T-helper 17 cell (primary cell): ENCODE results near the gene SLC31A1. TPM values are rescaled to one million over a fixed set of nuclear protein-coding genes. Genes with fewer than 3 reads are reported as not detected.

Source experiments
- ATAC-seq: fragments of 150-1000 bp; cut with Tn5 transposase; 2 replicates; pipeline ENCODE4 v1.10.0; 2021; ENCODE audit warnings: mild to moderate bottlenecking, moderate library complexity
- DNase-seq, 3 donors: peaks; one replicate each; pipeline versions ENCODE4 v3.0.0 to v3.0.0-alpha.2; 2020 to 2021
- H3K9me3 ChIP-seq: one replicate; pipeline ENCODE4 v1.7.0; 2013; ENCODE audit warnings: low read length, mild to moderate bottlenecking; ENCODE audit not compliant: control insufficient read depth, poor library complexity, severe bottlenecking
- H3K27ac Mint-ChIP-seq: one replicate; pipeline ENCODE4 v1.8.0; 2022; ENCODE audit warnings: mild to moderate bottlenecking, moderate library complexity, mixed read lengths
- H3K27me3 Mint-ChIP-seq: one replicate; pipeline ENCODE4 v1.8.0; 2022; ENCODE audit warnings: mixed read lengths
- H3K36me3 Mint-ChIP-seq: one replicate; pipeline ENCODE4 v1.8.0; 2022; ENCODE audit warnings: low read depth, mixed read lengths
- H3K4me1 Mint-ChIP-seq: one replicate; pipeline ENCODE4 v1.8.0; 2022; ENCODE audit warnings: mild to moderate bottlenecking, mixed read lengths
- H3K4me3 Mint-ChIP-seq: one replicate; pipeline ENCODE4 v1.8.0; 2022; ENCODE audit warnings: mild to moderate bottlenecking, moderate library complexity, mixed read lengths
- total RNA-seq, 4 donors: library from RNA in 2 of 4; stranded (reverse) in 2 of 4; gene quantifications; one replicate each; pipeline ENCODE4 v1.2.3 and lab custom pipeline; 2022 to 2026

SLC31A1 gene
- total RNA-seq (1 to 10 TPM; 2.3 to 4.0 TPM), total RNA-seq (lab: John Stamatoyannopoulos, UW) (7.9 to 10.5 reads per million in 2 donors)

DNA sequence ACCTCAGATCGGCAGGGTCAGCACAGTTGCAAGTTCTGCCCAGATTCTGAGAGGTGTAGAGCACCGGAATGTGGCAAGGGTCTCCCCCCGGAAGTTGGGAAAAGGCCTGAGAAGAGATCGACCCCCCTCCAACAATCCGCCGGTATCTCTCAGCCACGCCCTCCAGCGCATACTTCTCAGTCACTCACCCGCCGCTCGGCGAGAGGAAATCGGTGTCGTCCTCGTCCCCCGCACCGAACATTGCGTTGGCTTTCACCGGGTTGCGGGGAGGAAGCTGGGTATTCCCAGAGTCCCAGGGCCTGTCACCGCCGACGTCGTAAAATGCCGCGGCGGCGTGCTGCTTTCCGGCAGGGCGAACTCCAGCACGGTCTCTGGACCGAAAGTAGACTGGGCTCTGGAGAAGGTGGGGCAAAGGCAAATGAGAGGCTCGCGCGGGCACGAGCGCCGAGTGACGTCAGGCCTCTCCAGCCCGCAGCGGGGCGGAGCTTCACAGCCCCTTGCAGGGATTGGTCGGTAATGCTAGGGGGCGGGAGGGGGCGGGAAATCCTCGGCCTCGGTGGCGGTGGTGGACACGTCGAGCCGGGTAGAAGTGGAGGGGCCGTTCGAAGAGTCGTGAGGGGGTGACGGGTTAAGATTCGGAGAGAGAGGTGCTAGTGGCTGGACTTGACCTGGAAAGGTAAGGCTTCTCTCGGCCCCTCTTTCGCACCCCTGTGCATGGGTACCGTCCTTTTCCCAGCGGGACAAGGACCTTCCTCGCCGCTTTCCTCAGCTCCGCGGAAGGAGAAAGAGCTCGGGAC, at the start of gene SLC31A1, which contains the start of gene FKBP15:
SLC31A1 (plus strand) TSS at position 542 of the 797 bp plus-strand sequence. CDS start 34,605 bp downstream, outside the sequence.
FKBP15 (minus strand) TSS at position 275 of the 797 bp plus-strand sequence; CDS start at position 241, 34 bp downstream.
- Mint-ChIP-seq H3K27ac (peak within 1 kb of the TSS; percentile 90), H3K36me3 (no peaks in the 10 kb centered on the region), H3K27me3 (no peaks in the 10 kb centered on the region), H3K4me3 (peak within 1 kb of the TSS; percentile 96), H3K4me1 (peaks cover 26% of the 10 kb centered on the region)
- no peaks in the 10 kb centered on the region for H3K9me3 ChIP-seq
- peak; percentile 92 to 97 (median 93) for DNase-seq
- peak; percentile 98 for ATAC-seq

DNA sequence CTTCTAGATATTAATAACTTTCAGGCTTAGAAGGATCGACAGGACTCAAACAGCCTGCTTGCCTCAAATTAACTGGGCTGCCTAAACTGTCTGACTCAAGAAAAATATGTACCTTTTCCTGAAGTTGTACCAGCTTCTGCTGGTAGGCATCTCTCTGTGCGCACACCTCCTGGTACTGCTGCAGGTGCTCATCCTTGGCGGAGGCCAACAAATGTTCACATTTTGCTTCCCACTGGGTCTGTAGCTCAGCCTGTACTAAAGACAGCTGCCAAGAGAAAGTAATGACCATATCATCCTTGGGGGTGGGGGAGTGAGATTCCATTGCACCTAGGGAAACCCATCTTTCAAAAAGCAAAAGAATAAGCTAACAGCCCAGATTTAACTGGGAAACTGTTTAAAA, 48.0 kb upstream of the SLC31A1 start:
- Mint-ChIP-seq H3K36me3 (peaks cover 19% of the 10 kb centered on the region), H3K4me1 (peaks cover 2% of the 10 kb centered on the region), H3K4me3 (no peak overlapping the region), H3K27me3 (no peaks in the 10 kb centered on the region), H3K27ac (peak overlapping the region; percentile 1)
- no peak for ATAC-seq
- DNase-seq: no peak
- no peaks in the 10 kb centered on the region for H3K9me3 ChIP-seq

DNA sequence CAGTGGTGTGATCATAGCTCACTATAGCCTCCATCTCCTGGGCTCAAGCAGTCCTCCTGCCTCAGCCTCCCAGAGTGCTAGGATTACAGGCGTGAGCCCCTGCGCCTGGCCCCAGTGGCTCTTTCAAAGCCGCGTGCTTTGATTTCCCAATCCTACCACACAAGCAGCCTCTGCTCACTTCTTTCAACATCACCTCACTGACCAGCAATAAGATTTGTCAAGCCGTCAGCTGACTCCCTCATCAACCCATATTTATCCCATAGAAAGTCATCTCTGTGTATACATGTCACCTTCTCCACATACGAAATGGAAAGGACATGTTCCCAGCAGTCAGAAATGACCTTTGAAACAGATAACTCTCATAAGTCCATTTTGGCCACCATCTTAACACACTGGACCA, 44.5 kb upstream of the SLC31A1 start:
- H3K27me3 Mint-ChIP-seq: no peaks in the 10 kb centered on the region
- H3K4me1 Mint-ChIP-seq: no peaks in the 10 kb centered on the region
- no peak overlapping the region for H3K4me3 Mint-ChIP-seq
- ATAC-seq (no peak), DNase-seq (no peak)
- H3K27ac Mint-ChIP-seq: peak overlapping the region; percentile 24
- H3K9me3 ChIP-seq: no peaks in the 10 kb centered on the region
- peaks cover 29% of the 10 kb centered on the region for H3K36me3 Mint-ChIP-seq

DNA sequence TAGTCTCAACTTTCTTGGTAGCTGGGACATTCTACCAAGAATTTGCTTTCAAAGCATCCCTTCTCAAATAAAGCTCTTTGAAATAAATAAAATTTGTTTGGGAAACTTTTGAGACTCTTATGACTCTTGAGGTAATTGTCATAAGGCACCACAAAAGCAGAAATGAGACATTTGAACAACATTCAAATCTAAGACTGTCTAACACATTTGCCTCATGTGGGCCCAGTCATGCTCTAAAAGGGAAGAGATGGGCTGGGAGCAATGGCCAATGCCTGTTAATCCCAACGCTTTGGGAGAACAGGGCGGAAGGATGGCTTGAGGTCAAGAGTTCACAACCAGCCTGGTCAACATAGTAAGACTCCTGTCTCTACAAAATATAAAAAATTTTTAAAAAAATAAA, 44.1 kb upstream of the SLC31A1 start:
- no peaks in the 10 kb centered on the region for H3K4me1 Mint-ChIP-seq
- no peaks in the 10 kb centered on the region for H3K27me3 Mint-ChIP-seq
- H3K9me3 ChIP-seq: no peaks in the 10 kb centered on the region
- DNase-seq (no peak), ATAC-seq (no peak)
- peaks cover 29% of the 10 kb centered on the region for H3K36me3 Mint-ChIP-seq
- no peak overlapping the region for H3K27ac Mint-ChIP-seq
- no peak overlapping the region for H3K4me3 Mint-ChIP-seq

DNA sequence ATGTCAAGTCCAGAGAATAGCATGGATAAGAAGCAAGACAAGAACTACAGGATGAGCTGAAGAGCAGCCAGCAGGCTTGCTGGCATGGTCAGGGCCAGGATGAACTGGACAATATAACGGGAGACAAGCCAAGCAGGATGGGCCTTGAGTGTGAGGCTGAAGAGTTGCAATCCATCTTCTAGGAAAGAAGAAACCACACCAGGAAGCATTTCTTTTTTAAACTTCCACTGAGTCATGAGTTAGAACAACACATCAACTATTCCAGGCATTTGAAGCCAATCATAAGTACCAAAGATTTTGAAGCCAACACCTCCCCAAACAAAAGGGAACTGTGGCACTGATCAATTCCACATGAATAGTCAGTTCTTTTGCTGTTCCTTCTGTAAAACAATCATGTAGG, 43.3 kb upstream of the SLC31A1 start:
- no peak for DNase-seq
- H3K27me3 Mint-ChIP-seq: no peaks in the 10 kb centered on the region
- no peaks in the 10 kb centered on the region for H3K9me3 ChIP-seq
- H3K36me3 Mint-ChIP-seq: peaks cover 28% of the 10 kb centered on the region
- peaks cover 3% of the 10 kb centered on the region for H3K4me1 Mint-ChIP-seq
- no peak for ATAC-seq
- H3K4me3 Mint-ChIP-seq: no peak overlapping the region
- H3K27ac Mint-ChIP-seq: no peak overlapping the region

DNA sequence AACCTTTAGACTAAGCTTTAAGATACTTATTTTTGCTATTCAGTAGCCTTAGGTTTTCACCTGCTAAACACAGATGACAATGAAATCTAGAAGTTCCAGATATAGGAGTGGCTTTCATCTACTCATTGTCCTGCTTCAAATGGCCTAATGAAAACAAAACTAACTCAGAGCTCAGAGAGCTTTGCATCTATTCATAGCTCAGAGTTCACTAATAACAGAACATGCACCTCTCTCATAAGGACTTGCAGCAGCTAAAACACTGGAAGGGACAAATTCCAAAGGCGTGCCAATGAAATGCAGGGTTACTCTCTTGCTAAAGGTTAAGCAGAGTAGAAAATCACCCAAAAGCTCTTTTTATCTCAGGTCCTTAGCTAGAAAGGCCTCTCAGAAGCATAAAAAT, 41.5 kb upstream of the SLC31A1 start:
- ATAC-seq: no peak
- no peak overlapping the region for H3K4me3 Mint-ChIP-seq
- peaks cover 29% of the 10 kb centered on the region for H3K36me3 Mint-ChIP-seq
- H3K27me3 Mint-ChIP-seq: no peaks in the 10 kb centered on the region
- peaks cover 3% of the 10 kb centered on the region for H3K4me1 Mint-ChIP-seq
- no peak overlapping the region for H3K27ac Mint-ChIP-seq
- no peak for DNase-seq
- H3K9me3 ChIP-seq: no peaks in the 10 kb centered on the region

DNA sequence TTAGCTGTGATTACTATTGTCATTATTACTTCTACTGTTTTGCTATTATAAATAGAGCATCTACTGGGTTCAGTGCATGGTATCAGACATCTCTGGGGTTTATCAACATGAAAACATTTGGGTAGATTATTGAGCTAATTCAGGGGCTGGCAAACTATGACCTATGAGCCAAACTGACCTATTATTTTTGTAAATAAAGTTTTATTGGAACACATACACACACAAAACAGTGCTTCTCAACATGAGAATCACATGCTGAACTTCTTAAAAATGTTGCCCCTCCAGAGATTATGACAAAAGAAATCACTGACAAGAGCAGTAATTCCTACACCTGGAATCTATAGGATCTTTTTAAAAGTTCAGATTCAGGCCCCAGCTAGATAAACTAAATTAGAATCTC, 40.2 kb upstream of the SLC31A1 start:
- no peak for DNase-seq
- ATAC-seq: no peak
- Mint-ChIP-seq H3K4me1 (peaks cover 8% of the 10 kb centered on the region), H3K4me3 (no peak overlapping the region), H3K36me3 (peaks cover 34% of the 10 kb centered on the region), H3K27ac (peak overlapping the region; percentile 80), H3K27me3 (no peaks in the 10 kb centered on the region)
- H3K9me3 ChIP-seq: no peaks in the 10 kb centered on the region

DNA sequence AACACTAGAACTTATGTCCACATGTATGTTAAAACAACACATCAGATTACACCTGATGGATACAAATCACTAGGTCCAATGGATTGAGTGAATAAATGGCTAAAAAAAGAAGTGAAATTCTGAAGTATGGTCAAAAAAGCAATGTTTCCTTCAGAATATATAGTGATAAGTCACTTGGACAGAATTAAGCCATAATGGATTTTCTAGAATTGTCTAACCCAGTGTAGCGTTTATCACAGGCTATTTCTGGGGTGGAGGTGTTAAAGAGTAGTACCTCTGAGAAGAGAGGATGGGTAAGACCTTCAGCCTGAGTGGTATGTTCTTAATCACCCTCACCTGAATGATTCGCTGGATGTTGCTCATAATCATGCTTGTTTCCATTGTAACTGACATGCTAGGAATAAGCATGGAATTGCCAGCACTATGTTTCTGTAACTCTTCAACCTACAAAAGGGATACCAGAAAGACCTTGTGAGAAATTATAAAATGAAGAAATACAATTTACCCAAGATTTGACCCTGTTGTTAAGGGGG, 37.3 kb upstream of the SLC31A1 start:
- Mint-ChIP-seq H3K4me1 (peaks cover 12% of the 10 kb centered on the region), H3K4me3 (no peak overlapping the region), H3K36me3 (peaks cover 24% of the 10 kb centered on the region), H3K27ac (no peak overlapping the region), H3K27me3 (no peaks in the 10 kb centered on the region)
- H3K9me3 ChIP-seq: no peaks in the 10 kb centered on the region
- DNase-seq: no peak
- ATAC-seq: no peak

DNA sequence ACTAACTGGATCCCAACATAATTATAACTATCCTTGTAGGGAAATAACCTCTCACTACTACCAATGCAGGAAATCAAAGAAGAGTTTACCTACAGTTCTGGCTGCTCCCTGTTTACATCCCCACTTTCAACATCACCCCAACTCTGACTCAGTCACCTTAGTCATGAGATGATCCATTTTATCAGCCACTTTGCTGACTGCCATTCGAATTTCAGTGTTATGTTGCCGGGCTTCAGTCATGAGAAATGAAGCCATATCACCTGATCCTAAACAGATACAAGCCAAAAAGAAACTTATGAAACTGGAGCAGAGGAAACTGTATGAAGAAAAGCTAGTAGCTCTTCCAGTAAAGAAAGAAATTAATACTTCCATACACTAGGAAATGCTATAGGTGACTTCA, 36.8 kb upstream of the SLC31A1 start:
- H3K4me1 Mint-ChIP-seq: peaks cover 12% of the 10 kb centered on the region
- H3K27me3 Mint-ChIP-seq: no peaks in the 10 kb centered on the region
- H3K9me3 ChIP-seq: no peaks in the 10 kb centered on the region
- no peak overlapping the region for H3K27ac Mint-ChIP-seq
- H3K4me3 Mint-ChIP-seq: no peak overlapping the region
- peaks cover 23% of the 10 kb centered on the region for H3K36me3 Mint-ChIP-seq
- DNase-seq: no peak
- no peak for ATAC-seq

DNA sequence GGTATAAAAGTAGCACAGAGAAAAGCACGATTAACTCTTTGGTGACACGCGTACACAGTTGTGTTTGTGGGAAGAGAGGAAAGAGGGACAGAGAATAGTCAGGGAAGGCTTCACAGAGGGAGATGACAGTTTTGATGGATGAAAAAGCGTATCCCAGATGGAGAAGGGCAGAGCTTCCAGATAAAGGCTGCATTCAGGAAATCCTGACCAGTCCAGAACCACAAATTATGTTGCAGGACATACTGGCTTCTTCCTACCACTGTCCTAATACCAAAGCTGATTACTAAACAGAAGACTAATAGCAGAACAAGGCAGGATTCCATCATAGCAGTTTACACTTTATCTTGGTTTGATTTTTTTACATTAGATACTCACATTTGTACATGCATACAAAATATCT, 36.1 kb upstream of the SLC31A1 start:
- no peak overlapping the region for H3K27ac Mint-ChIP-seq
- no peaks in the 10 kb centered on the region for H3K9me3 ChIP-seq
- peaks cover 12% of the 10 kb centered on the region for H3K4me1 Mint-ChIP-seq
- peaks cover 21% of the 10 kb centered on the region for H3K36me3 Mint-ChIP-seq
- DNase-seq: no peak
- H3K27me3 Mint-ChIP-seq: no peaks in the 10 kb centered on the region
- no peak for ATAC-seq
- H3K4me3 Mint-ChIP-seq: peak overlapping the region; percentile 7

DNA sequence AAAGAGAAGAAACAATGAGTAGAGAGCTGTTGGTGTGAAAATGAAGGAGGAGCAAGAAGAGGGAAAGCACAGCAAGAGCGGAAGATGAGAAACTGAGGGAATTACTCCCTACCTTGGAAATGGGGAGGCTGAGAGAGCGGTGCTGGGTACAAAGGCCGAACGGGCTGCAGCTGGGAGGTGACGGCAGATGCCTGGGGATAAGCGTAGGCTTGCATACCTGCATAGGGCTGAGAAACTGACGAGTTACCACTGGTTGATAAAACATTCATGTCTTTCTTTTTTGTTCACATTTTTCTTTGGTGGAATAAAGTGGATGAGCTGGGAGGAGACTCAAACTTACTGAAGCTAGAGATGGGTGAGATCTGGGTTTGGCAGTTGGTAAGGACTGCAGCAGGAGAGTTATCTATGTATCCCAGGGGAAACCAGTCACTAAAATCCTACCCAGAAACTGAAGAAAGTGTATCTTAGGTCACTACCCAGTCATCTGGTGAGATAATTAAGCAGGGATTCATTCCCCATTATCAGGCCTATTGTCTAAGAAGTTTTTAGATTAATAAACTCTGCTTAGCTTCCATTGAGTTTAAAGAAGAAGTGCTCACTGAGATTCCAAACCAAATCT, 35.1 kb upstream of the SLC31A1 start:
- DNase-seq (no peak), ATAC-seq (no peak)
- H3K9me3 ChIP-seq: no peaks in the 10 kb centered on the region
- H3K4me1 Mint-ChIP-seq: peaks cover 12% of the 10 kb centered on the region
- no peaks in the 10 kb centered on the region for H3K27me3 Mint-ChIP-seq
- H3K36me3 Mint-ChIP-seq: peaks cover 19% of the 10 kb centered on the region
- H3K27ac Mint-ChIP-seq: no peak overlapping the region
- H3K4me3 Mint-ChIP-seq: no peak overlapping the region

DNA sequence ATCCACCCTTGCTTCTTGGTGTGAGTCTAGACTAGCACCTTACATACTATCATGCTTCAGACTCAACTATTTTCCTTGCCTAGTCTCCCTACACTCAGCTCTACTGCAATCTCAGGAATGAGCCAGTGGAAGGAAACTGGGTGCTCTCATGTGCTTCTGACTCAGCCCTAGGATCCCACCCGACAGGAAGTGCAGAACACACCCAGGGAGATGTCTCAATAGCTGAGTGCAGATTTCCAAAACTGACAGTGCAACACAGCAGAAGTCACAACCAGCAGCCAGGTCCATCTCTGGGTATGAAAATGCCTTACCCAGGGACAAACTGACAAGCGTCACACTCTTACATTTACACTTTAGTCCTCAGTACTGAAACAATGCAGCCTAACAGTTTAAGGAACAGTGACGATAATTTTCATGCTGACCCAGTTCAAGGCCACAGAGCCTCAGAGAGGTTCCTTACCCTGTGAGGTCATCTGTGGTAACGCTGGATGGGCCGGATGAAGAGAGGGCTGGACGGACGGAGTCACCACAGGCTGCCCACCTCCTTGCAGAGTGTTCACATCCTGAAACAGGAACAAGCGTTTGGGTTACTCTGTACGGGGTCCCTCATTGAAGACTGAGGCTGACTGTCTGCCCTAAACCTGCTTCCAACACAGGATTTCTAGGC, 33.3 kb upstream of the SLC31A1 start:
- Mint-ChIP-seq H3K4me1 (peaks cover 9% of the 10 kb centered on the region), H3K36me3 (peaks cover 9% of the 10 kb centered on the region), H3K27ac (no peak overlapping the region), H3K27me3 (no peaks in the 10 kb centered on the region), H3K4me3 (no peak overlapping the region)
- DNase-seq (no peak), ATAC-seq (peak; percentile 42)
- H3K9me3 ChIP-seq: no peaks in the 10 kb centered on the region

DNA sequence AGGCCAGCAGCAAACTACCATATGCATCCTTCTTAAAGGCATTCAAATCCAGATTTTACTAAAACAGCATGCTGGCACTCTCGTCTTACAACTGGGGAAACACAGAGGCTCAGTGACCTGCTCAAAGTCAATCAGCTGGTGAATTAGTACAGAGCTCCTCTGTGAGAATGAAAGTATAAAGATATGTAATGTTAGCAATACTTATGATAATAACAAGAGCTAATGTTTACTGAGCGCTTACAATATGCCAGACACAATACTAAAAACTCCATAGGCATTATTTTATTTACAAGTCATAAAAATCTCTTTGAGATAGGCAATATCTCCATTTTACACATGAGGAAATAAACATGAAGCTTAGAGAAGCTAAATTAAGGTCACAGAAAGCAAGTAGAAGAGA, 28.9 kb upstream of the SLC31A1 start:
- H3K9me3 ChIP-seq: no peaks in the 10 kb centered on the region
- H3K27ac Mint-ChIP-seq: no peak overlapping the region
- no peaks in the 10 kb centered on the region for H3K27me3 Mint-ChIP-seq
- ATAC-seq: no peak
- no peak overlapping the region for H3K4me3 Mint-ChIP-seq
- H3K4me1 Mint-ChIP-seq: peaks cover 7% of the 10 kb centered on the region
- H3K36me3 Mint-ChIP-seq: peaks cover 7% of the 10 kb centered on the region
- DNase-seq: no peak
